IPS-15b (cell line): Measurements from ENCODE around the gene TOGARAM2.
"Not testable (repeated sequence)": the region's sequence is repeated elsewhere in the genome, so short reads cannot be mapped to it uniquely, and the experiment has no call there.

Source experiments
- H3K27me3 ChIP-seq: one replicate; pipeline ENCODE4 v1.6.1; 2013; ENCODE audit warnings: low read length; ENCODE audit not compliant: control insufficient read depth, insufficient read depth
- H3K36me3 ChIP-seq: one replicate; pipeline ENCODE4 v1.6.1; 2013; ENCODE audit warnings: low read length; ENCODE audit not compliant: control insufficient read depth, insufficient read depth
- H3K4me1 ChIP-seq: one replicate; pipeline ENCODE4 v1.6.1; 2013; ENCODE audit warnings: mild to moderate bottlenecking, low read length; ENCODE audit not compliant: control insufficient read depth, insufficient read depth
- H3K4me3 ChIP-seq: one replicate; pipeline ENCODE4 v1.5.1; 2013; ENCODE audit warnings: low read depth, low read length
- H3K9ac ChIP-seq: one replicate; pipeline ENCODE4 v1.6.1; 2013; ENCODE audit warnings: low read depth, mild to moderate bottlenecking, low read length
- H3K9me3 ChIP-seq: one replicate; pipeline ENCODE4 v1.6.1; 2013; ENCODE audit warnings: mild to moderate bottlenecking, low read length; ENCODE audit not compliant: control insufficient read depth, insufficient read depth

Gene TOGARAM2

GRCh38 chr2:29072971-29073725 is 92.0 kb downstream of the TOGARAM2 start:
- Histone ChIP-seq H3K9ac (no peak overlapping the region), H3K9me3 (no peaks in the 10 kb centered on the region), H3K4me3 (no peak overlapping the region), H3K4me1 (no peaks in the 10 kb centered on the region), H3K27me3 (no peaks in the 10 kb centered on the region), H3K36me3 (no peaks in the 10 kb centered on the region)

GRCh38 chr2:29073933-29074332 is 92.8 kb downstream of the TOGARAM2 start:
- H3K36me3 ChIP-seq = no peaks in the 10 kb centered on the region
- H3K9me3 ChIP-seq = no peaks in the 10 kb centered on the region
- no peaks in the 10 kb centered on the region for H3K4me1 ChIP-seq
- H3K27me3 ChIP-seq = no peaks in the 10 kb centered on the region
- no peak overlapping the region for H3K4me3 ChIP-seq
- no peak overlapping the region for H3K9ac ChIP-seq

- Histone ChIP-seq H3K9me3 (no peaks in the 10 kb centered on the region), H3K4me3 (no peak within 1 kb of the TSS), H3K27me3 (no peaks in the 10 kb centered on the region), H3K9ac (no peak within 1 kb of the TSS), H3K36me3 (no peaks in the 10 kb centered on the region), H3K4me1 (no peaks in the 10 kb centered on the region)
These were observed 93.3 kb downstream of the TOGARAM2 start, which contains the start of gene PCARE for GRCh38 chr2:29074411-29074810. TSS of gene PCARE (minus strand) at chr2:29074523. CDS start at chr2:29074261, 262 bp downstream.

- no peak overlapping the region for H3K9ac ChIP-seq
- no peaks in the 10 kb centered on the region for H3K4me1 ChIP-seq
- H3K36me3 ChIP-seq = no peaks in the 10 kb centered on the region
- H3K9me3 ChIP-seq = peaks cover 2% of the 10 kb centered on the region
- H3K4me3 ChIP-seq = no peak overlapping the region
- no peaks in the 10 kb centered on the region for H3K27me3 ChIP-seq
These were observed 95.0 kb downstream of the TOGARAM2 start for GRCh38 chr2:29075894-29076705.

GRCh38 chr2:29079887-29080286 is 98.8 kb downstream of the TOGARAM2 start:
- Histone ChIP-seq H3K9ac (no peak overlapping the region), H3K36me3 (no peaks in the 10 kb centered on the region), H3K9me3 (peaks cover 2% of the 10 kb centered on the region), H3K4me3 (no peak overlapping the region), H3K27me3 (no peaks in the 10 kb centered on the region), H3K4me1 (no peaks in the 10 kb centered on the region)

GRCh38 chr2:29080886-29081743 is 100.0 kb downstream of the TOGARAM2 start:
- no peaks in the 10 kb centered on the region for H3K36me3 ChIP-seq
- H3K9ac ChIP-seq = no peak overlapping the region
- H3K4me3 ChIP-seq = no peak overlapping the region
- H3K9me3 ChIP-seq = peaks cover 2% of the 10 kb centered on the region
- H3K27me3 ChIP-seq = no peaks in the 10 kb centered on the region
- H3K4me1 ChIP-seq = no peaks in the 10 kb centered on the region

GRCh38 chr2:29082804-29083495 is 101.9 kb downstream of the TOGARAM2 start:
- Histone ChIP-seq H3K4me3 (no peak overlapping the region), H3K9me3 (peaks cover 2% of the 10 kb centered on the region), H3K27me3 (no peaks in the 10 kb centered on the region), H3K36me3 (no peaks in the 10 kb centered on the region), H3K4me1 (no peaks in the 10 kb centered on the region), H3K9ac (no peak overlapping the region)

GRCh38 chr2:29084554-29084953 is 103.5 kb downstream of the TOGARAM2 start:
- H3K36me3 ChIP-seq = no peaks in the 10 kb centered on the region

GRCh38 chr2:29090311-29090710 is 109.2 kb downstream of the TOGARAM2 start:
- H3K4me3 ChIP-seq, H3K4me1 ChIP-seq, H3K9ac ChIP-seq, H3K36me3 ChIP-seq, H3K9me3 ChIP-seq, H3K27me3 ChIP-seq: not testable (repeated sequence)

More at GRCh38 chr2:29084554-29084953, 103.5 kb downstream of the TOGARAM2 start:
- Histone ChIP-seq H3K27me3 (no peaks in the 10 kb centered on the region), H3K4me3 (no peak overlapping the region), H3K9me3 (peaks cover 2% of the 10 kb centered on the region), H3K9ac (no peak overlapping the region), H3K4me1 (no peaks in the 10 kb centered on the region)

GRCh38 chr2:29096969-29097368 is 115.9 kb downstream of the TOGARAM2 start:
- Histone ChIP-seq H3K27me3 (no peaks in the 10 kb centered on the region), H3K4me3 (no peak overlapping the region), H3K36me3 (no peaks in the 10 kb centered on the region), H3K4me1 (no peaks in the 10 kb centered on the region), H3K9ac (no peak overlapping the region), H3K9me3 (no peaks in the 10 kb centered on the region)

- H3K9ac ChIP-seq = no peak overlapping the region
- no peaks in the 10 kb centered on the region for H3K27me3 ChIP-seq
- no peaks in the 10 kb centered on the region for H3K4me1 ChIP-seq
- no peak overlapping the region for H3K4me3 ChIP-seq
- no peaks in the 10 kb centered on the region for H3K9me3 ChIP-seq
- no peaks in the 10 kb centered on the region for H3K36me3 ChIP-seq
These were observed 116.5 kb downstream of the TOGARAM2 start for GRCh38 chr2:29097569-29097968.
